GM19455 (cell line): Measurements from ENCODE around the gene LTN1.
"Not testable (repeated sequence)": the region's sequence is repeated elsewhere in the genome, so short reads cannot be mapped to it uniquely, and the experiment has no call there.

ENCODE experiments used
- ATAC-seq: cut with Tn5 transposase; IDR thresholded peaks from one replicate; pipeline ENCODE4 v1.9.1; 2021; ENCODE audit not compliant: unreplicated experiment

LTN1 gene

GRCh38 chr21:28982637-28983036 lies 10.0 kb downstream of the LTN1 start:
- no peak for ATAC-seq

- ATAC-seq: no peak
Measured at GRCh38 chr21:28979092-28979491, 13.6 kb downstream of the LTN1 start.

- no peak for ATAC-seq
Measured at GRCh38 chr21:28975397-28975796, 17.3 kb downstream of the LTN1 start.

GRCh38 chr21:28974531-28975227 lies 18.0 kb downstream of the LTN1 start:
- no peak for ATAC-seq

- ATAC-seq: no peak
Measured at GRCh38 chr21:28972398-28972797, 20.3 kb downstream of the LTN1 start.

- ATAC-seq: no peak
Measured at GRCh38 chr21:28971171-28971570, 21.5 kb downstream of the LTN1 start.

GRCh38 chr21:28963831-28964230 lies 28.8 kb downstream of the LTN1 start:
- ATAC-seq: no peak

GRCh38 chr21:28962465-28962864 lies 30.2 kb downstream of the LTN1 start:
- ATAC-seq: no peak

GRCh38 chr21:28961927-28962326 lies 30.8 kb downstream of the LTN1 start:
- no peak for ATAC-seq

GRCh38 chr21:28960245-28960644 lies 32.4 kb downstream of the LTN1 start:
- no peak for ATAC-seq

- no peak for ATAC-seq
Measured at GRCh38 chr21:28959367-28960099, 33.1 kb downstream of the LTN1 start.

- no peak for ATAC-seq
Measured at GRCh38 chr21:28953247-28953646, 39.4 kb downstream of the LTN1 start.

GRCh38 chr21:28952686-28953085 lies 40.0 kb downstream of the LTN1 start:
- no peak for ATAC-seq

GRCh38 chr21:28949318-28949717 lies 43.4 kb downstream of the LTN1 start:
- no peak for ATAC-seq

- ATAC-seq: no peak
Measured at GRCh38 chr21:28944296-28944695, 48.4 kb downstream of the LTN1 start.

GRCh38 chr21:28943631-28944030 lies 49.0 kb downstream of the LTN1 start:
- ATAC-seq: no peak

- no peak for ATAC-seq
Measured at GRCh38 chr21:28938726-28939125, 54.0 kb downstream of the LTN1 start.

- no peak for ATAC-seq
Measured at GRCh38 chr21:28937737-28938136, 54.9 kb downstream of the LTN1 start.

GRCh38 chr21:28936721-28937120 lies 56.0 kb downstream of the LTN1 start:
- ATAC-seq: no peak

- no peak for ATAC-seq
Measured at GRCh38 chr21:28936036-28936435, 56.6 kb downstream of the LTN1 start.

- no peak for ATAC-seq
Measured at GRCh38 chr21:28932717-28933116, 60.0 kb downstream of the LTN1 start.

GRCh38 chr21:28931708-28932372 lies 60.8 kb downstream of the LTN1 start:
- not testable (repeated sequence) for ATAC-seq
